ENCODE measurements around the gene CCN5.

The CCN5 gene

DNA sequence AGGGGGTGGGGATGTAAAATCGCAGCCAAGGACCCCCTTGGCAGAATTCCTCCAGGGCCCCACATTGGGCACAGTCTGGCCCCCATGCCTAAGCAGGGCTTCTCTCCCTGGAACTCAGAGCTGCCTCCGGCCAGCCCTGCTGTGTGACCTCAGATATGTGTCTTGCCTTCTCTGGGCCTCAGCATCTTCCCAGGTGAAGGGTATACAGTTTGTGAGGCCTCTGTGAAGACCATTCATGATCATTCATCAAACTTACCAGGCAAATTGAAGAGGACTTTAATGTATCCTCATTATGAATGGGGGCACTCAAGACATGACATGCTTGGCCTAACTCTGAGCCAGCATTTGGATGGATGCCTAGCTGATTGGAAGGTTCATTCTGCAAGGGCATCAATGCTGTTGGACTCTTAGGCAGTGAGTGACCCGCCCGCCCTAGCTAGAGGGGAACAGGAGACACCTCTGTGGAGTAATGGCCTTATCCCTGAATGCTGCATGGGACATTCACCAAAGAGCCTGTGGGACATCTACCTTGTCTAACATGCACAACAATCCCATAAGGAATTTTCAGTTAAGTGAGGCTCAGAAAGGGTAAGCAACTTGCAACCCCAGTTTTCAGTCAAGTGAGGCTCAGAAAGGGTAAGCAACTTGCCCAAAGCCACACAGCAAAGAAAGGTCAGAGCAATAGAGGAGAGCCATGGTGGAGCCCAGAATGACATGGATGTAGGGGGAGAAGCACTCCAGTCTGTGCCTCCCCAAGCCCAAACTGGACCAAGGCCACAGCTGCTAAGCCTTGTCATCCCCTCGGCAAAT, 535 bp downstream of the CCN5 start:
- no peak for DNase-seq (ENCODE audit: low read depth in 1 of 2, low spot score in 1 of 2)

DNA sequence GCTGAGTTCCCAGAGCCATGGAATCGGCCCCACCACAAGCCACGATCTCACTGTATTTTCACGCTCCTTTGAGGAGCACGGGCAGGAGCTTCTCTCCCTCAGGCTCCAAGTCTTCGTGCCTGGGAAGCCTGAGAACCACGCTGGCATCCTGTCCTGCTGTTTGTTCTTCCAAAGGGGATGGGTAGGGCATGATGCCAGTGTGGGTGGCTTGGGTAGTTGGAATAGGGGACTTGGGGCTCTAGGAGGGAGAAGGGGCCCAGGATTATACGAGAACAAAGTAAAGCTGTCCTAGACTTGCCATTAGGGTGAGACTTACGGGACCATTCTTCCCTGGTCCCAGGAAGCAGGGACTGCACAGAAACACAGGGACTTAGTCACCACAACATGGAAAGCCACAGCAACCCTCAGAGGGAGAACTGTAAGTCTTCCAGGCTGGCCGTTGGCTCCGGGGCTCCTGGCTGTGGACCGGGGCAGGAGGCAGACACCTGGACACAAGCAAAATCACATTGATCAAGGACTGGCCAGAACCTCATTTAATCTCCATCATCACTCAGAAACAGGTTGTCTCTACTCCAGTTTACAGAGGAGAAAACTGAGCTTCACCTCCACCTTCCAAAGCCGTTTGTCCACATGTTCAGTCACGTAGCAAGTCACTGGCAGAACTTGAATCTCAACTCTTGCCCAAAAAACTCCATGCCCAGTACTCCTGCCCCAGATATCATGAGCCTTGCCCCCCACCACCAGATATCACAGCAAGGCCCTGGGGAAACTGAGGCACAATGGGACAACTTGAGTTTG, 1.3 kb downstream of the CCN5 start:
- DNase-seq (ENCODE audit: low read depth in 1 of 2, low spot score in 1 of 2): no peak

DNA sequence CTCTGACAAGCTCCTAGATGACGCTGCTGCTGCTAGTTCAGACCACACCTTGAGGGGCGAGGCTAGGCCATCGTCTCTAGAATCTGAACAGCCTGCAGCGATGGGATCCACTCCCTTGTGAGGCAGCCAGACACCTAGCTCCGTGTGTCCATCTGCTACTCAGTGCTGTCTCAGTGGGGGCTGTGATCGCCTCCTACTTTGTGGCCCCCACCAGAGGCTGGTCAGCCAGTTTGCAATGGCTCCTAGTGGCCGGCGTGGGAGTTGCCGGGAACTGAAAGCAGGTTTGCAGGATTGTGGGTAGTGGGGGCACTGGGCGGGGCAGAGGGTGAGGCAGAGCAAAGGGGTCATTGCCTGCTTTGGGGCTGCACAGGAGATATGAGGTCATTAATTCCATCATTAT, 2.8 kb downstream of the CCN5 start:
- no peak for DNase-seq (ENCODE audit: low read depth in 1 of 2, low spot score in 1 of 2)

DNA sequence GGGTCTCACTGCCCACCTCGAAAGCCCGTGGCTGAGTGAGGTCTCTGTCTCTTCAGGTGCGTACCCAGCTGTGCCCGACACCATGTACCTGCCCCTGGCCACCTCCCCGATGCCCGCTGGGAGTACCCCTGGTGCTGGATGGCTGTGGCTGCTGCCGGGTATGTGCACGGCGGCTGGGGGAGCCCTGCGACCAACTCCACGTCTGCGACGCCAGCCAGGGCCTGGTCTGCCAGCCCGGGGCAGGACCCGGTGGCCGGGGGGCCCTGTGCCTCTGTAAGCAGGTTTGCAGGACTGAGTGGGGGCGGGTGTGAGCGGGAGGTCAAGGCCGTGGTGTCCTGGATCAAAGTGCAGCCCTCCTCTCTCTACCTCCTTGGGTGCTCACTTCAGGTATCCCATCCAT, 4.7 kb downstream of the CCN5 start:
- DNase-seq (ENCODE audit: low read depth in 1 of 2, low spot score in 1 of 2): no peak

DNA sequence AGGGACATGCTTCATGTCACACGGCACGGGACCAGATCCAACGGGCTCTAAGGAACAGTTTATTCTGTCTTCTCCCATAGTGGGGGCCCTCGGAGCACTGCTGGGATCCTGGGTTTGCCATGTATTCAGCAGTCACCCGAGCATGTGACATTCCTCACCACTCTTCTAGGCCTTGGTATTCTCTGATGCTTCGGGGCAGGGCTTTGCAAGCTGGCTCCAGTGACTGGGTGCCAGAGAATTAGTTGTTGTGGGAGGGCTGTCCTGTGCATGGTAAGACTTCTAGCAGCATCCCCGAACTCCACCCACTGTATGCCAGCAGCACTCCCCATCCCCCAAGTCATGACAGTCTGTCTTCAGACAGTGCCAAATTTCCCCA, 5.4 kb downstream of the CCN5 start:
- no peak for DNase-seq (ENCODE audit: low read depth in 1 of 2, low spot score in 1 of 2)

DNA sequence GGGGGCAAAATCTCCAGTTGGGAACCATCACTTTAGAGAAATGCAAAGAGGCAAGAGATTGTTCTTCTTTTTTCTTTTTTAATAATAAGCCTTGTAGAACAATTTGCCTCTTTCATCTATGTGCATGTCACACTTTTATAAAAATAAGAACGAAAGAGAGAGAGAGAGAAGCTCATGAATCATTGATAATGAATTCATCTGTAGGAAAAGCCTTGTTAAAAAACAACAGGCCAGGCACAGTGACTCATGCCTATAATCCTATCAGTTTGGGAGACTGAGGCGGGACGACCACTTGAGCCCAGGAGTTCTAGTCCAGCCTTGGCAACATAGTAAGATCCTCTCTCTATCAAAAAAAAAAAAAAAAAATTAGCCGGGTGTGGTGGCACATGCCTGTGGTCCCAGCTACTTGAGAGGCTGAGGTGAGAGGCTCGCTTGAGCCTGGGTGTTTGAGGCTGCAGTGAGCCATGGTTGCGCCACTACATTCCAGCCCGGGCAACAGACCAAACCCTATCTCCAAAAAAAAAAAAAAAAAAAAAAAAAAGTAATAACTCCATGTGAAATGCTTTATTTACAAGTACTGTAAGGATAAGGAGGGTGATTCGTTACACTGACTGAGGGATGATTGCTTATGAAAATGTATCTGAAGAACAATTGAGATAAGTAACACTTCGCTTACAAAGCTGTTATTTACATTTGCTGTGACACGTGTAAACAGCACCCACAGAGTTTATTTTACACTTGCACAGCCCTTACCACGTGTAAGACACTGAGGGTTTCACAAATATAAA, 6.0 kb downstream of the CCN5 start:
- DNase-seq (ENCODE audit: low read depth in 1 of 2, low spot score in 1 of 2): no peak

DNA sequence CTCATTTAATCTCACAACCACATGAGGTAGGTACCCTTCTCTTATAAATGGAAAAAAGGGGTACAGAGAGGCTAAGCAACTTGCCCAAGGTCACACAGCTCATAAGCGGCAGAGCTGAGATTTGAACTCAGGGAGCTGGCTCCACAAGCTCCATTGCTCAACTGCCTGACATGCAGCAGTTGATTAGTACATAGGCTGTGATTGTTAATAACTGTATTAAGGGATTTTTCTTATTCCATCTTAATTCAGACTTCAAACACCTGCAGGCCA, 6.6 kb downstream of the CCN5 start:
- no peak for DNase-seq (ENCODE audit: low read depth in 1 of 2, low spot score in 1 of 2)

DNA sequence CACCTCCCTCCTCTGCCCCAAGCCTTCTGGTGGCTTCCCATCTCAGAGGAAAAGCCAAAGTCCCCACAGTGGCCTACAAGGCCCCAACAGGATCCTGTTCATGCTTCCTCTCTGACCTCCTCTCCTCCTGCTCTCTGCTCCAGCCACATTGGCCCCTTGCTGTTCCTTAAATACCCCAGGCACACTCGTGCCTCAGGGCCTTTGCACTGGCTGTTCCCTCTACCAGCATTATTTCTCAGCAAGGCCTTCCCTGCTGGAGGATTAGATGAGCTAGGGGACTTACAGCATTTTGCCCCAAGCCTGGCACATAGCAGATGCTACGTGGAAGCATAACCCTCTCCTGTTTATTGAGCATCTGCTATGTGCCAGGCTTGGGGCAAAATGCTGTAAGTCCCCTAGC, 7.8 kb downstream of the CCN5 start:
- no peak for DNase-seq (ENCODE audit: low read depth in 1 of 2, low spot score in 1 of 2)

DNA sequence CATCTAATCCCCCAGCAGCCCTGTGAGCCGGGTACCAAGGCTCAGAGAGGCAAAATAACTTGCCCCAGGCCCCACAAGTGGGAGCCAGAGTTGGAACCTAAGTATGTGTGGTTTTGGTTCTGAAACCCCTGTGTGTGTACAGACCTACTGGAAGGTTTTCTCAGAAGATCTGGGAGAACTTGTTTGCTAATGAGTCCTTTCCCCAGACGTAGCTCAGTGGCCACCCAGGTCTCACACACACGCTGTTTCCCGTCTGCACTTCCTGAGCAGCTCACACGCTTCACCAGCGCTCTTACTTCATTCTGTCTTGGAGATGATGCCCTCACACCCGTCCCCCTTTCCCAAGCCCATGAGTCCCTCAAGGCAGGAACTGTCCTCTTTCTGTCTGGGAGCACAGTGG, 8.2 kb downstream of the CCN5 start:
- no peak for DNase-seq (ENCODE audit: low read depth in 1 of 2, low spot score in 1 of 2)

DNA sequence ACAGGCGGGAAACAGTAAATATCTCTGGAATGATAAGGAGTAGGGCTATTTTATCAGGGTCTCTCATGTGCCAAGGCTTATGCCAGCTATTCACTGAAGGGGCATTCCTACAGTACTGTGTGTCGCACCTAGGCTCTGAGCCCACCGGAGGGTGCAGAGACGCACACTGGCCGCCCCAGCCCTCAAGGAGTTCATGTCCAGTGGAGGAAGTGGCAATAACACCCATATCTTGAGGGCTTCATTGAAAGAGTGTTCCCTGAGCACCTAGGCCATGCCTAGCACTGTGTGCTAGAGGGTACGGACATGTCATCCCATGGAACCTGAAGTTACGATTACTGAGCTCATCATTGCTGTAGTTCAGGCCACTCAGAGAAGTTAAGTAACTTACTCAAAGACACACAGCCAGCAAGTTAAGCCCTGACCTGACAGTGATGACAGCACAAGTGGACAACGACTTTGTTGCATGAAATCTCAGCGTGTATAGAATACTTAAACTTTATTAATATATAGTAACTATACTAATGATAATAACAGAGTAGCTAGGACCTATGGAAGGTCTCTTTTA, 8.7 kb downstream of the CCN5 start:
- no peak for DNase-seq (ENCODE audit: low read depth in 1 of 2, low spot score in 1 of 2)

DNA sequence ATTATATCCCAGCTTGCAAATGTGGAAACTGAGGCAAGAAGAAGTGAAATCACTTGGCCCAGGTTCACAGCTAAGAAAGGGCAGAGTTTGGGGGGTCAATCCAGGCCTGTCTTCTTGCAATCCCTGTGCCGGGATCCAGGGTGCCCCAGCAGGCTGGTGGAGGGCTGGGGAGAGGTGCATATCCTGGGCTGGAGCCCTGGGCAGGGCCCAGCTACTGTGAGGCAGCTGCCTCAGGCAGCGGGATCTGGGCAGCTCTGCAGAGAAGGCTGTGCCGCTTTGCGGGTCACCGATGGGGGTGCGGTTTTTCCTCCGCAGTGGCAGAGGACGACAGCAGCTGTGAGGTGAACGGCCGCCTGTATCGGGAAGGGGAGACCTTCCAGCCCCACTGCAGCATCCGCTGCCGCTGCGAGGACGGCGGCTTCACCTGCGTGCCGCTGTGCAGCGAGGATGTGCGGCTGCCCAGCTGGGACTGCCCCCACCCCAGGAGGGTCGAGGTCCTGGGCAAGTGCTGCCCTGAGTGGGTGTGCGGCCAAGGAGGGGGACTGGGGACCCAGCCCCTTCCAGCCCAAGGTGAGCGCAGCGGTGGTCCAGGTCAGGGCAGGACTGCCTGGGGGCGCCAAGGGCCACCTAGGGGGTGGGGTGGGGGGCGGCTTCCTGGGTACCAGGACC, 9.4 kb downstream of the CCN5 start:
- no peak for DNase-seq (ENCODE audit: low read depth in 1 of 2, low spot score in 1 of 2)

DNA sequence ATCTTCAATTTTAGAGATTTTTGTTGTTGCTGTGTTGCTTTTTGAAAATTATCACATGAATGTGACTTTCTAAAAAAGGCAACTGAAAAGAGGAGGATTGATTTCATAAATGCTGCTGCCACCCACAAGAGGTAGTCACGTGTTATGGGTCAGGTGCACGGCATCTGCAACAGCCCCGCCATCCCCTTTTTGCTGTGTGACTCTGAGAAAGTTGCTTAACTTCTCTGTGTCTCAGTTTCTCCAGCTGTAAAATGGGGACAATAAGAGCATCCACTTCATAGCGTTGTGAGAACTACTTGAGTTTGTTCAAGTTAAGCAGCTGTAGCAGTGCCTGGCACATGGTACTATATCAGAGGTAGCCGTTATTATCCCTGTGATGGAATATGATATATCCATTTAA, 10.7 kb downstream of the CCN5 start:
- DNase-seq (ENCODE audit: low read depth in 1 of 2, low spot score in 1 of 2): no peak

DNA sequence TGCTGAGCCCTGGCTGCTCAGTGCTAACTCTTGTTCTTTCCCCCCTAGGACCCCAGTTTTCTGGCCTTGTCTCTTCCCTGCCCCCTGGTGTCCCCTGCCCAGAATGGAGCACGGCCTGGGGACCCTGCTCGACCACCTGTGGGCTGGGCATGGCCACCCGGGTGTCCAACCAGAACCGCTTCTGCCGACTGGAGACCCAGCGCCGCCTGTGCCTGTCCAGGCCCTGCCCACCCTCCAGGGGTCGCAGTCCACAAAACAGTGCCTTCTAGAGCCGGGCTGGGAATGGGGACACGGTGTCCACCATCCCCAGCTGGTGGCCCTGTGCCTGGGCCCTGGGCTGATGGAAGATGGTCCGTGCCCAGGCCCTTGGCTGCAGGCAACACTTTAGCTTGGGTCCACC, 11.9 kb downstream of the CCN5 start:
- no peak for DNase-seq (ENCODE audit: low read depth in 1 of 2, low spot score in 1 of 2)

DNA sequence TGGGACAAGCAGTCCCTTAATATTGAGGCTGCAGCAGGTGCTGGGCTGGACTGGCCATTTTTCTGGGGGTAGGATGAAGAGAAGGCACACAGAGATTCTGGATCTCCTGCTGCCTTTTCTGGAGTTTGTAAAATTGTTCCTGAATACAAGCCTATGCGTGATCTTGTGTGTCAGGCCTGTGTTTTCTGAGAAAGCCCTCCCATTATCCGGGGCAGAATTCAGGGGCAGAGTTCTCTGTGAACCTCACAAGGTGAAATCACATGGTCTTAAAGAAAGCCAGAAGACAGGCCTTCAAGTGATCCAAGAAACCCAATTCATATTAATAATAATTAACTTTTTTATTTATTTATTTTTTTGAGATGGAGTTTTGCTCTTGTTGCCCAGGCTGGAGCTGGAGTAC, 12.5 kb downstream of the CCN5 start:
- no peak for DNase-seq (ENCODE audit: low read depth in 1 of 2, low spot score in 1 of 2)

DNA sequence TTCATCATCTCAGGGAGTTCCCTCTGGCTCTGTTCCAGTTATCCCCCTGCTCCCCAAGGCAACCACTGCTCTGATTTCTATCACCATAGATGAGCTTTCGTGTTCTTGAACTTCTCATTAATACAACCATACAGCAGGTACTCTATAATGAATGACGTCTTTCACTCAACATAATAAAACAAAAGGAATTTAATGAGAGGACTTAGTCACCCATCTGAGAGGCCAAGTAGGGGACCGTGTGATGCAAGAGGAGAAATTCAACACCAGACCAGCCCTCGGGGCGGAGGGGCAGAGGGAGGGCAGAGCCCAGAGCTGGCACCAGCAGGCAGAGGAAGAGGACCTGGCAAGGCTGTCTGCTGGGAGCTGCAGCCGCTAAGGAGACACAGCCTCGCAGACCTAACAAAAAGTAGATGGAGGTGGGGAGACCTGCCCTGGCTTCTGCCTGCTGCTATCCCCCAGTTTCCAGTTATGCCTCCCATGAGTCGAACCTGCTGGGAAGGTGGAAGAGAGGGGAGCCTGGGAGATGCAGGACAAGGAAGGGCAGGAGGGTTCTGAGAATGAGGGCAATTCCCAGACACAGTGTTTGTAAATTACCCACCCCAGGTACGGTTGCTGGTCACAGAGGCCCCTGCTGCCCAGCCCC, 13.8 kb downstream of the CCN5 start:
- no peak for DNase-seq (ENCODE audit: low read depth in 1 of 2, low spot score in 1 of 2)

DNA sequence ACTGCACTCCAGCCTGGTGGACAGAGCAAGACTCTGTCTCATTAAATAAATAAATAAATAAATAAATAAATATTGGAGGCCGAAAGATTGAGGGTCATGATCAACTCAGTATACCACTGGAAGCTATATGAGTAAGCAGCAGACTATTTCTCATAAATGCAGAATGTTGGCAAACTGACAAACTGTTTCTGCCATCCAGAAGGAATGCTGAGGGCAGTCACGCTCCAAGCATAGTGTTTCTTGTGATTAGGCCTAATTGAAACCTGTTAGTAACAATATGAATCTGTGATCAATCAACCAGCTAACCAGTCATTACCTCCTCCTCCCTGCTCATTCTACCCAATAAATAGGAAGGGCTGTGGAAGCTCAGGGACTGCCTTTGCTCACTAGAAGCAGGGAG, 15.3 kb downstream of the CCN5 start:
- DNase-seq (ENCODE audit: low read depth in 1 of 2, low spot score in 1 of 2): no peak

DNA sequence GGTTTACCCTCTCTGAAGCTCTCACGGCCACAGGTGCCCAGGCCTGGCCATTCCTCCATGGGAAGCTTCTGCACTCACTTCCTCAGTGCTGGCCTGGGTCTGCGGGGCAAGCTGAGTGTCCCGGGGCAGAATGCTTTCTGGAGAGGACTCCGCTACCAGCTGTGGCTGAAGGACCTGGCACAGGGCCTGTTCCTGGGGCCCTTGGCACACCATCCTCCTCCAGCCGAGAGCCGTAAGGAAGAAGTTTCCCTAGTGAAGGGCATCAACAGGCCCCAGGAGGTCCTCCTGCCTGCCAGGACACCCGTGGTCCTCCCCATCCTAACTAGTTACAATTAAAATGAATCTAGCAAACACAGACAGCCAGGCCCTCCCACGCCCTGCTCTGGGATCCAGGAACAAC, 16.5 kb downstream of the CCN5 start:
- DNase-seq (ENCODE audit: low read depth in 1 of 2, low spot score in 1 of 2): no peak

DNA sequence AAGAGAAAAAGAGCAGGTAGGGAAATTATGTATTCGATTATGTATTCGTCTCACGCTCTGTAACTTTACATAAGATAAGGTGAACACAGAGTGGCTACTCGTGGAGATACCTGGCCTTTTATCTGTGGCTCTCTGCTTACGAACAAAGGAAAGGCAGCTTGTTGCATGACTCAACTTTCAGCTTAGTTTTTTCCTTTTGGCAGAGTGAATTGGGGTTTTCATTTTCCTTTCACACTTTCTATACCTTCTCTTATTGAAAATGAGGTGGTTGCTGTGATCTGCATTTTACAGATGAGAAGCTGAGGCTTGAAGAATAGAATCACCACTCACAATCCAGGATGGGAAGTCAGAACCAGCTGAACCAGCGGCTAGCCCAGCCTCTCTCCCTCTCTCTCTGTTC, 17.2 kb downstream of the CCN5 start:
- DNase-seq (ENCODE audit: low read depth in 1 of 2, low spot score in 1 of 2): no peak

DNA sequence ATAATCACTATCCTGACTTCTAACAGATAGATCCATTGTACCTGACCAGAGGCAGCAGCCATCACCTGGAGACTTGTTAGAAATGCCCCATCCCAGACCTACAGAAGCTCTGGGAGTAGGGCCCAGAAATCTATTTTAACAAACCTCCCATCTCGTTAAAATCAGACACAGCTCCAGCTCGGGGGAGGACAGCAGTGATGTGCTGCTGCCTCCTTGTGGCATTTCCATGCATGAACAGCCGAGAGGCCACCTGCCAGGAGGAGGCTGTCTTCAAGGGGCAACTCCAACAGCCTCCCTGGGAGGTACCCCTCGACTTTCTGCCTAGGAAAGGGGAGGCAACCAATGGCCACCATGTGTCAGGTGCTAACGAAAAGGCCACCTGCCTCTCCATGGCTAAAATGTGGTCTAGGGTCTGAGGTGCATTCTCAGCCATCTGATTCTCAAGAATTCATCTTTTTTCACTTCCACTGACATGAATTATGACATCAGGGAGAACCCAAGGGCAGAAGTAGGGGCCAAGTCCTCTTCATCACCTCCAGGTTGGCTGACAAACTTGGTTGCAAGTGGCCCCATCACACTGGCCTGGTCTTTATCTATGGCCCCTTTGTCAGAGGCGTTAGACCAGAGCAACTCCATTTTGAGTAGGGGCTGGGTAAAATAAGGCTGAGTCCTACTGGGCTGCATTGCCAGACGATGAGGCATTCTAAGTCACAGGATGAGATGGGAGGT, 18.3 kb downstream of the CCN5 start:
- DNase-seq (ENCODE audit: low read depth in 1 of 2, low spot score in 1 of 2): peak; percentile 15 to 24

DNA sequence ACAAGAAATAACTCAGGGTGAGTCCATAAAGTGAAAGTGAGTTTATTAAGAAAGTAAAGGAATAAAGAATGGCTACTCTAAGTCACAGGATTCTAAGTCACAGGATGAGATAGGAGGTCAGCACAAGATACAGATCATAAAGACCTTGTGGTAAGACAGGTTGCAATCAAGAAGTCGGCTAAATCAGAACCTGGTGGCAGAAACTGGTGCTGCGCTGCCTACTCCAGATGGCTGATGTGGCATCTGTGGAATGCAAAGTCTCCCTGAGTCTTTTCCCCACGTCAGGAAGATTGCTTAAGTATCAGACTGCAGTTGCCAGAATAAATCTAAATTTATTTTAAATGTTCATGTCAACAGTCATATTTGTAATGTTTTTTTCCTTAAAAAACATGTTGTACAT, 19.8 kb downstream of the CCN5 start:
- DNase-seq (ENCODE audit: low read depth in 1 of 2, low spot score in 1 of 2): no peak

Data from activated T-helper 1 cell treated with anti-CD3 and anti-CD28 coated beads, Interleukin-2, amount 50 U/mL, for 16 hours (primary cell).